ENCODE measurements around the gene DET1.
"Not testable (repeated sequence)": the region's sequence is repeated elsewhere in the genome, so short reads cannot be mapped to it uniquely, and the experiment has no call there.

DET1 gene

DNA sequence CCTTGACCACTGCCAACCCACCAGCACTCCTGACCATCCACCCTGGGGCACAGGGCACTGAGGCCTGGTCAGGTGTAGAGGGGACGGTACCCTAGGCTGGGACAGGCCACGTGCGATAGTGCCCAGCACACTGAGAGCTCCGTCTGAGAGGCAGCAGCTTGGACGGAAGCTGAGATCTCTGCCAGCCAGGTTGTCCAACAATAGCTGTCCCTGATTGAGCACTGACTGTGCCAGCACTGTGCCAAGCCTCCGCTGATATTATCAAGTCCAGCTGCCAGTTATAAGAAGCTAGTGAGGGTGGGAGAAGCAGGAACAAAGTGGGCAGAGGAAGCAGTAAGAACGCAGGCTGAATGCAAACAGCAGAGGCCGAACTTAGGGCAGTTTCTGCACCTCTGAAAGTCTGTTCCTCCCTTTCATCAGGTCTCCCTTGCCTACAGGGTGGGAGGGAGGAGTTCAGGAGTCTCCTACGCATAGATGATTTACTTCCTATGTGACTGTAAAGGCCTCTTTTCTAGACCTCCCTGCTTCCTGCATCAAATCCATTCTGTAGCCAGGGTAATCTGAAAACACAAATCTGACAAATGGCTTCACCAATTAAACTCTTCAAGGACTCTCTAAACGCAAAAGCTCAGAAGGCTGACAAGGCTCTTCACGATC, 49.2 kb downstream of the DET1 start:
- DNase-seq (ENCODE audit: low read depth in 2 of 2) = no peak

DNA sequence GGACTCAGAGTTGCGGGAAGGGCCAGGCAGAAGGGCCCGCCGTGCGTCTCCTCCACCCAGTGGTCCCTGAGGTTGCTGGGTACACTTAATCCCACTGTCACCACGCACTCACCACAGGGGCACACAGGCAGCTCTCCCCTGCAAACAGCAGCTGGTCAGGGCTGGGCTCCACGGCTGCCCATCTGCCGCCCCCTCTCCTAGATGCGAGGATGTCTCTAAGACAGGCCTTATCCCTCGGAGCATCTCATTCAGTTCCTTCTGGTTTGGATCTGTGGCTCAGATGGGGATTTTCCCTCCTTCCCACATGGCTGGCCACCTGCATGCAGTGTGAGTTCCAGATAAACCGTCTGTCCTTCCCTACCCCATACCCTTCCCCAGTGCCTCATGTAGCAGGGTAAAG, 52.6 kb downstream of the DET1 start:
- DNase-seq (ENCODE audit: low read depth in 2 of 2) = no peak

DNA sequence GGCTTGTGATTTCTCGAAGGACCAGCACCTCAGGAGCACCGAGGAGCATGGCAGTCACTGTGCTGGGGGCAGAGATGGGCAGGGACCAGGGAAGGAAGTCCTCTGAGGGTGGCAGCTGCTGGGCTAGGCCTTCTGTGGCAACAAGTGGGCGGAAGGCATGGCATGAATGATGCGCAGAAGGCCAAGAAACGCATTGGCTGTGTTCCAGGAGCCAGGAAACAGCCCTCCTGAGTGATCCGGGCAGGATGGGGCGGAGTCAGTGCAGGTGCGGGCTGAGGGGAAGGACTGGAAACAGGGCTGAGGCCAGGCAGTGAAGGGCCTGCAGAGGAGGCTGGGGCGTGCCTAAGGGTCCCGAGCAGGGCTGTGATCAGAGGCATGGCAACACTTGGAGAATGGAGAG, 55.3 kb downstream of the DET1 start:
- no peak for DNase-seq (ENCODE audit: low read depth in 2 of 2)

DNA sequence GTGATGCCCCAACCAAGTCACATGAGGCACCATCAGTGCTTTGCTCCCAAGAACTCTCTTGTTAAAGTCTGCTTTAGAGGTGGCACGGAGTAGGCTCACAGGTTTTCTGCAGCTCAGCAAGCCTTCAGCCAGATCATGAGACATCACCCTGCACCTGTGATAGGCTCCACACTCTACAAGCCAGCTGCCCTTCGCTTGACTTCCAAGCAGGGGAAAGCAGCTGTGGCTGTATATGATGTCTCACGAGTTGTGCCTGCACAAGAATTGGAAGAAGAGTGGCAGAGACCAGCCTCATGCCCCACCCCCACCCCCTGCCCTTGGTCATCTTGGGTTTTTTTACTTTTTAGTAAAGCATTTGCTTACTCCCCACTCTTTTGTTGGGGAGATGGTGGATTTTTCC, 56.4 kb downstream of the DET1 start:
- no peak for DNase-seq (ENCODE audit: low read depth in 2 of 2)

DNA sequence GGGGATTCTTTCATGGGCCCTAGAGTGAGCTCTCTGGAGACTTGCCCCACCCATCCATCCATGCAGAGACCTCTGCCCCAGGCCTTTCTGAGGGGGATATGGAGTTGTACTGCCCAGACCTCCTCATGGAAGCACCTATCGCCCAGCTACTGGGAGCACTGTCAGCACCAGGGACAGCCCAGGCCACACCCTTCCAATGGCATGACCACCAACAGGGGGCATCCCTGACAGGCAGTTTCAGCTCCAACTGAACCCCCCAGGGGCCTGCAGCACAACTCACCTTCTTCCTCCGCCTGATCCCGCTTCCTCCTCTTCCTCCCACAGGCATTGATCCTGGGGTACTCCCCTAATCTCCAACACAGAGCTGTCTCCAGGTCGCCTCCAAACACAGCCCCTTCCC, 57.2 kb downstream of the DET1 start:
- DNase-seq (ENCODE audit: low read depth in 2 of 2) = no peak

DNA sequence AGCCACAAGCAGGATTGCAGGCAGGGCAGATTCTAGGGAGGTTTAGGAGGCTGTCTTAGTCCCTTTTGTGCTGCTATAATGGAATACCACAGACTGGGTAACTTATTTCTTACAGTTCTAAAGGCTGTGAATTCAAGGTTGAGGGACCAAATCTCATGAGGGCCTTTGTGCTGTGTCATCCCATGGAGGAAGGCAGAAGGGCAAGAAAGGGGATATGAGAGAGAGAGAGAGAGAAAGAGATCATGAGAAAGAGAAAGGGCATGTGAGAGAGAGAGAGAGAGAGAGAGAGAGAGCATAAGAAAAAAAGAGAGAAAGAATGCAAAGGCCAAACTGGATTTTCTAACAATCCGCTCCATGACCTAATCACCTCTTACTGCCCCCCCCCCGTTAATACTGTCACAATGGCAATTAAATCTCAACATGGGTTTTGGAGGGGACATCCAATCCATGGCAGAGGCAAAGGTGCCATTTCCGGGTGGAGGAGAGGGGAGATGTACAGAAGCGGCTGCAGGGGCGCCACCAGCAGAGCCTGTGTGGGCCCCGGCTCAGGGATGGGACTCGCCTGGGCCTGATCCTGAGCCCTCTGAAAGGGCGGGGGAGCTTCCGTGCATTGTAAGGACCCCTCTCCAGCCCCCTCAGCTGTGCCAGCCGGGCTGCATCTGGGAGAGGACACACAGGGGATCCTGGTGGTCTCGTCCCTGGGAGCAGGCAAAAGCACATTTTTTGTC, 58.5 kb downstream of the DET1 start:
- no peak for DNase-seq (ENCODE audit: low read depth in 2 of 2)

DNA sequence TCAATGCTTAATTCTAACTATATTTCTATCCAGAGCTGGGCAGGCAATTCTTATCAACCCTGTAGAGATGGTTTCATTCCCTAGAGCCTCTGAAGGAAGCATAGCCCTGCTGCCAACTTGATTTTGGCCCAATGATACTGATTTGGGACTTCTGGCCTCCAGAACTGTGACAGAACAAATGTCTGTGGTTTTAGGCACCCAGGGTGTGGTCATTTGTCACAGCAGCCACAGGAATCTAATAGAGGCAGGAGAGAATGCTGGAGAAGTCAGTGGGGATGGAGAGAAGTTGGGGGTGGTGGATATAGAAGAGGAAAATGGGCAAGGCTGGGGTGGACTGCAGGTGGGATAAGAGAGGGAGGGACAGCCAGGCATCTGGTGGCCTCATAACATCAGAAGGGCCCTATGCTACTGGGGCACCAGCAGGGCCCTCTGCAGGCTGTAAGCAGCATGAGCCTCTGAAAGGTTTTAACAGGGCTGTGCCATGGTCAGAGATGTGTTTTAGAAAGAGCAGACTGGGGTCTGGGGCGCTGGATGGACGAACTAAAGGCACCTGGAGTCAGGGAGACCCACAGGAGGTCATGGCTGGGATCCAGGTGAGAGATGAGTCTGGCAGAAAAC, 59.2 kb downstream of the DET1 start:
- DNase-seq (ENCODE audit: low read depth in 2 of 2) = no peak

DNA sequence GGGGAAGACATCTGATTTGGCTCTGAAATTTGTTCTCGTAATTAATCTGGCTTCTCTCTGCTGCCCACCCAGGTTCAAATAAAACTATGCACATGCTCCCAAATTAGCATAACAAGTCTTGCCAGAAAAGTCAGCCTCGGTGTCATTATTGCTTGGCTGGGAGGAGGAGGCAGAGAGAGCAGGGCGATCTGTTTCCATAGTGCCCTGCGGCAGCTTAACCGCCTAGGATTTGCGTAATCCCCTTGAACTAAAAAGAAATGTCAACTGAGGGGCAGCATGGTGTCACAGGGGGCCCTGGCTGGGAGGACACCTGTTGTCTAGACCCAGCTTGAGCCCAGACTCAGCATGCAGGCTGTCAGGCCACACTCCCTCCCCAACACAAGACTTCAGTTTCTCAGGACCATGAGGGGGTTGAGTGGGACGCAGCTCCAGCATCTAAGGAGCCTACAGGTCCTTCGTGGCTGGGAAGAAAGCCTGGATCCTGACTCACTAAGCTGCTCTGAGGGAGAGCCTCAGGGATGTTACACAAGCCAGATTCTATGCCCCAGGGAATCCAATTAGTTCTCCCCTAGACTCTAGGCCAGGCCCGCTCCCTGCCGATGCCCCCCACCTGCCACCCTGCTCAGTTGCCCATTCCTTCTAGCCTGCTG, 61.7 kb downstream of the DET1 start:
- peak in 1 of 2 experiments; percentile 5 for DNase-seq (ENCODE audit: low read depth in 2 of 2)

DNA sequence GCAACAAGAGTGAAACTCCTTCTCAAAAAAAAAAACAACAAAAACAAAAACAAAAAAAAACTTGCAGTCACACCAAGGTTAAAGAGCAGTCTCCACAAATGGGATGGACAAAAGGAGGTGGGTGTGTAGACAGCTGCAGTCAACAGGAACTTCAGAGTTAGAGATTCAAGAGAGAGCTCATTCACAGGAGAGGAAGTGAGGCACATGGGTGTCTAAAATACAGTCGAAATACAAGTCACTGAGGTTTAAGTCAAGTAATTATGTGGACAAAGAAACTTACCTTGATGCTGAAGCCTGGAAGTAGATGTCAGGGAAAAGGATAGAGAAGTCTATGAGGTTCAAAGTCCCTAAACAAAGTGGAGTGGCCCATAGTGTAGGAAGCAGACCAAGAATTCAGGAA, 64.2 kb downstream of the DET1 start:
- no peak for DNase-seq (ENCODE audit: low read depth in 2 of 2)

DNA sequence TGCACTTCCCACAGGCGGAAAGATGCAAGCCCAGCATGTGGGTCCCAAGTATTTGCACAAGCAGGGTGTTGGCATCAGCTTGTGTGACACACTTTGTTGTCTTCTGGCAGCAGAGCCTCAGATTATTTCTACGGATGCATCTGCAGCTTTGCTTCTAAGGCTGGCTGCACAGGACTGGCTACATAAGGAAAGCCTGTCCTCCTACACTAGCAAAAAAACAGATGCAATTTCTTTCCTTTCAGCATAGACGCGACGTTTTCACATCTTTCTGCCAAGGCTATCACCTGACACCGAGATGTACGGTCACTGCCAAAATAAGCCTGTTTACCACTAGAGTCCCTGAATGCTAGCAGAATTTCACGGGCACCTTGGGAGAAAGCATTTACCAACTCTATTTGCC, 65.5 kb downstream of the DET1 start:
- DNase-seq (ENCODE audit: low read depth in 2 of 2) = no peak

DNA sequence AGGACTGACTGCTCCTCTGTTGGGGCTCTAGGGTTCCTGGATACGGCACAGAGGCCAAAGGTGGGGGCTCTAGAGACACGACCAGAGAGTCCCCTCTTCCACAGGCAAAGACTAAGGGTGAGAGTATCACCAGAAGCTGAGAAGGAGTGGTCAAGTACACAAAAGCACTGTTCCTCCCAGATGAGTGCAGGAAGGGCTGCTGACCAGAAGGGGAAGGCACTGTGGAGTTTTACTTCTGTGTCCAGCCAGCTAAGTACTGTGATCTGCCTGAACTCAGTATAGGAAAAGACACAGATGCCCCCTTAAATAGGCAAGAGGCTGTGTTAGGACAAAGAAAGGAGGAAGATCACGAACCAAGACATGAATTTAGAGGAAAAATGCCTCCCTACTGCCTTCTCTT, 67.3 kb downstream of the DET1 start:
- DNase-seq (ENCODE audit: low read depth in 2 of 2) = no peak

DNA sequence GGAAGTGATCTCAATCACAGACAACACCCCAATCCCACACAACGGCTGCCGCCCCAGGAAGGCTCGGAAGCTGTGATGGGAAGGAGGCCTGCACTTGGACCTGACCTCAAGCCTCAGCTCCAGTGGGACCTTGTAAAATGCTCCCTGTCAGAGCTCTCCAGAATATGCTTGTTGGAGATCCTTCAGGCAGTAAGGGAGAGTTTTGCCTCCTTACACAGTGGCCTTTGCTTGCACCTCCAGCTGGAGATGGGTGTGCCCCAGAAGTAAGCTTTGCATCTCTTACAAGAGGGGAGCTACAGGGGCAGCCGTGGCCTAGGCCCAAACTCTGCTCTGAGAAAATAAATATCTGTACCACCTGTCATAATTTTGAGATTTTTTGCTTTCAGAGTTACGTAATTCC, 68.6 kb downstream of the DET1 start:
- no peak for DNase-seq (ENCODE audit: low read depth in 2 of 2)

DNA sequence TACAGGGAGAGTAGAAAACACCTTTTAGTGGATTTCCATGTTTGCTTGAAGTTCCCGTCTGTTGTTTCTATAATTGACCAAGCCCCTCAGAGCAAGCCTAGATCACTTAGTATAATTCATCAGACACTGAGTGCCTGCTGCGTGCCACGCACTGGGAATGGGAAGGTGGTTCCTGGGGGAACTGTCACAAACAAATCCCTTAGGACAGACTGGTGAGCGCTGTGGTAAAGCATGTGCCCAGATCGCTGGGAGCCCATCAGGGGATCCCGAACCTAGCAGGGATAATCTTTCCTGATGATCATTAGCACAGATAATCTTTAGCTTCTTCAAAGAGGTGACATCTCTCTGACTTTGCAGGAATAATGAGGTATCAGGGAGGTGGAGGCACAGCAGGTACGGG, 69.4 kb downstream of the DET1 start:
- no peak for DNase-seq (ENCODE audit: low read depth in 2 of 2)

DNA sequence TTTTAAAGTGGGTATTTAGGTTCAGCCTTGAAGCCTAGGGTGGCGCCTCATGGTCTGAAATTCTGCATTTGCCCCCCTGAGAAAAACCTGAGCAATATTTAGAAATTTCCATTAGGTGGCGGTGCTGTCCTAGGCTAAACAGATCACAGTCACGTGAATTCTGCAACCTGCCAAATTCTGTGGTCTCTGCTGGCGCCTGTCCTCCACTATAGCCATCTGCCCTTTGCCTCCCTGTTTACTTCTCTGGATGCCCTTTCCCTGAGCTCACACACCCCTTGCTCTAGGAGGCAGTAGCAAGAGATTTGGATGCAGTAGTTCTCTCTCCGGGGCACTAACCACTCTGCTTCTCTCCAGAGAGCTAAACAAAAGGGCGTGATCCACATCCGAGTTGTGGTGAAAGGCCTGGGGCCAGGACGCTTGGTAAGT, 69.8 kb downstream of the DET1 start:
- no peak for DNase-seq (ENCODE audit: low read depth in 2 of 2)

DNA sequence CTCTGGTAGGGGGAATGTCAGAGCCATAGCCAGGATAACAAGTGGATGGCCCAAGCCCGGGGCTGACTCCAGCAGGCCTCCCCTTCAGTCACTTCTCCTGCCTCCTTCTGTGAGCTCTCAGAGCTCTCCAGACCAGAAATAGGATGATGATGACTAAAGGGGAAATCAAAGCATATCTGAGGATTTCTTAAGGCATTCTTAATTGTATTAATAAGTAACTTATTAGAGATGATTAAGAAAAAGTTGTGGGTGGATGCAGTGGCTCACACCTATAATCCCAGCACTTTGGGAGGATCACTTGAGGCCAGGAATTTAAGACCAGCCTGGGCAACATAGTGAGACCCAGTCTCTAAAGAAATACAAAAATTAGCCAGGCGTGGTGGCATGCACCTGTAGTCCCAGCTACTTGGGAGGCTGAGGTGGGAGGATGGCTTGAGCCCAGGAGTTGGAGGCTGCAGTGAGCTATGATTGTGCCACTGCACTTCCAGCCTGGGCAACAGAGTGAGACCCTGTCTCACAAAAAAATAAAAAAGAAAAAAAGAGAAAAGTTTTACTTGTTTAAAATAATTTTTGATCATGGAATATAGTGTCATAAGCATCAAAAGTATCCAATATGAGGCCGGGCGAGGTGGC, 72.7 kb downstream of the DET1 start:
- DNase-seq (ENCODE audit: low read depth in 2 of 2) = not testable (repeated sequence)

DNA sequence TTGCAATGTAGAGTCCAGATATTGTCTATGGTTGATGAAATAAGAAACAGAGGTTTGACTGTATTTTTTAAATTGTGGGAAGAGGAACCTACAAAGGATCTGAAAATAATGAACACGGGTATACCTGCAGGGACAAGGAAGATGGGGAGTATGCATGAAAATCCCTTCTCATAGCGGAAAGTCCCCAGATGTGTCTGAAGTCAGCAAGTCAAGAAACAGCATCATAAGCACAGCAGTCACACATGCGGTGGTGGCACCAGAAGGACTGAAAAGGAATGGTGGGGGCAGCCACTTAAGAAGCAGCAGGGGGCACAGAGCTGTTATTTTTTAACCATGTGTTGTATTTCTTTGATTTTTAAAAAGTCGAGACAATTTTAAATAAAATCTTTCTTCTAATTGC, 74.3 kb downstream of the DET1 start:
- DNase-seq (ENCODE audit: low read depth in 2 of 2) = no peak

DNA sequence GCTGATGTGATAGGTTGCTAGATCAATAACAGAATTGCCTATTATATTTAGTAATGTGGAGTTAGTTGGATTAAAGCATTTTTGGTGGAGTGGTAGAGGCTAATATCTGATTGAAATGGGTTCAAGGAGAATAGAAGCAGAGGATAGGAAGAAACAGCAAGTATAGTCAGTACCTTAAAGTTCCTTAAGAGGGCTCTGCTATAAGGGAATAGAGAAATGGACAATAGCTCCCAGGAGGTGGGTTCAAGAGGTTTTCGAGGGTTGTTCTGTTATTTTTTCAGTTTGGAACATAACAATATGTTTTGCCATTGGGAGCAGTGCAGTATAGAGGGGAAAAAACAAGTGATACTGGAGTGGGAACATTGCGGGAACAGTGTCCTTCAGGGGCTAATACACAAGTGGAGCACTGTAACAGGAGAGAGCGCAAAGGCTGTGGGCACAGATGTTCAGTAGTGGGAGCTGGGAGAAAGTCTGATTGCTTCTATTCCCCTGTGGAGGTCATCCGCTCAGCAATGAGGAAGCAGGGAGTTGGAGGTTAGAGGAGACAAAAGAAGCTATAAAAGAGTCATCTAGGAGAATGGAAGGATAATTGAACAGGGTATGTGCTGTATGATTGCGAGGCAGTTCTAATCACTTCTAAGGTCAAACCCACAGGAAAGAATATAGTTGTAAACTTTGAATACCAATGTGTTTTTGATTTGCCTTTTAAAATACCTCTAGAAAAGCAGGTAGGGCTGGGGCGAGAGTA, 75.7 kb downstream of the DET1 start:
- DNase-seq (ENCODE audit: low read depth in 2 of 2) = no peak

DNA sequence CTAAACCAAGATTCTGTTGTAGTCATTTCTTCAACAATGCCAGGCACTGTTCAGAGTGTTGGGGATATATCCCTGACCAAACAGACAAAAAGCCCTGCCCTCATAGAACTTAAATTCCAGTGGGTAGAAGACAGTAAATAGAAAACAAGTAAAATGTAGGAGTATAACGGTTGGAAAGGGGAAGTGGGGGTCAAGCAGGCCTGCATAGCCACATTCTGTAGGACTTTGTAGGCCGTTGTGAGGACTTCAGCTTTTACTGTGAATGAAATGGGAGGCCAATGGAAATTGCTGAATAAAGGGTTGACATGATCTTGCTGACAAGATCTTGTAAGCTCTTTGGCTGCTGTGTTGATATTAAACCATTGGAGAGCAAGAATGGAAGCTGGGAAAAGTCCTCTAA, 77.2 kb downstream of the DET1 start:
- DNase-seq (ENCODE audit: low read depth in 2 of 2) = no peak

DNA sequence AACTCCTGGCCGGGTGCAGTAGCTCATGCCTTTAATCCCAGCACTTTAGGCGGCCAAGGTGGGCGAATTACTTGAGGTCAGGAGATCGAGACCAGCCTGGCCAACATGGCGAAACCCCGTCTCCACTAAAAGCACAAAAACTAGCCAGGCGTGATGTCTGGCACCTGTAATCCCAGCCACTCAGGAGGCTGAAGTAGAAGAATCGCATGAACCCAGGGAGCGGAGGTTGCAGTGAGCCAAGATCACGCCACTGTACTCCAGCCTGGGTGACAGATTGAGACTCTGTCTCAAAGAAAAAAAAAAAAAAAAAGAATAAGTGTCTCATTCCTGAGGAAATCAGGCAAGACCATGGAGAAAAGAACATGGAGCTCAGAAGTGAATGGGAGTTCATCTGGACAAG, 77.8 kb downstream of the DET1 start:
- DNase-seq (ENCODE audit: low read depth in 2 of 2) = not testable (repeated sequence)

DNA sequence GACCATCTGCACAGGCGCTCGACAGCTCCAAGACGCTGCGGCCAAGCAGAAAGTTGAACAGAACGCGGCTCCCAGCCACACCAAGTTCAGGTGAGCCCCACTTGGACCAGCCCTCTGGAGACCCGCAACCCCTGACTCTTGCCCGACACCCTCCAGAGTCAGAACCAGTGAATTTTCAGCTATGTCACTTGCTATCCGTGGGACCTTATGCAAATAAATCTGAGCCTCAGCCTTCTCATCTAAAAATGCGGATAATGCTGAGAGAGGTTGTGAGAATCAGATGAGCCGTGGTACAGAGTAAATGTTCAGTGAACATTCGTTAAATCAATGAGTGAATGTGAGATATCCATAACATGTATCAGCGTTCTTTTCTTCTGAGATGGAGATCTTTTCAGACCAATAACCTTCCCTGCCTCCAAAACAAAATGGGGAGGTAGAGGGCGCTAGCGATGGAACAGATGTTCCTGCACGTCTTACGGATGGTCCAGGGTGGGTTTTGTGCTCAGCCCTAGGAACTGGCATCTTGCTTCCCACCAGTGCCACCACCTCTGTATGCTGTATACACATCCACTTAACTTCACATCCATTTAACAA, 78.4 kb downstream of the DET1 start:
- no peak for DNase-seq (ENCODE audit: low read depth in 2 of 2)

Measured in fibroblast of skin of left quadriceps (primary cell).